Osteoblast (primary cell): Measurements from ENCODE around the gene BCKDHA. TPM values are rescaled to one million over a fixed set of nuclear protein-coding genes. Genes with fewer than 3 reads are reported as not detected.

ENCODE experiments used
- DNase-seq: peaks from one replicate; pipeline ENCODE4 v3.0.0; 2011; ENCODE audit warnings: low spot score, mixed read lengths; ENCODE audit not compliant: insufficient read length; ENCODE audit errors: missing footprints
- H2AFZ ChIP-seq: 2 replicates; pipeline ENCODE4 v1.6.0; 2011; ENCODE audit warnings: mild to moderate bottlenecking, low read length
- H3K27ac ChIP-seq: 2 replicates; pipeline ENCODE4 v1.5.1; 2011; ENCODE audit warnings: mild to moderate bottlenecking, low read depth, low read length, moderate library complexity
- H3K27me3 ChIP-seq: 2 replicates; pipeline ENCODE4 v1.6.0; 2012; ENCODE audit warnings: mild to moderate bottlenecking, control low read depth, inconsistent platforms, low read length, moderate library complexity; ENCODE audit not compliant: insufficient read depth
- H3K36me3 ChIP-seq: 2 replicates; pipeline ENCODE4 v1.5.1; 2011; ENCODE audit warnings: mild to moderate bottlenecking, low read length, control low read depth, moderate library complexity; ENCODE audit not compliant: insufficient read depth
- H3K4me1 ChIP-seq: 2 replicates; pipeline ENCODE4 v1.5.1; 2011; ENCODE audit warnings: mild to moderate bottlenecking, low read length, control low read depth, moderate library complexity; ENCODE audit not compliant: insufficient read depth
- H3K4me2 ChIP-seq: 2 replicates; pipeline ENCODE4 v1.6.0; 2011; ENCODE audit warnings: mild to moderate bottlenecking, low read length; ENCODE audit not compliant: insufficient read depth
- H3K4me3 ChIP-seq: fragments of 200-600 bp; sonication (generic); 3 replicates; pipeline ENCODE4 v1.5.1; 2012; ENCODE audit warnings: mild to moderate bottlenecking, low read length, inconsistent platforms; ENCODE audit not compliant: insufficient read depth
- H3K79me2 ChIP-seq: 2 replicates; pipeline ENCODE4 v1.6.0; 2012; ENCODE audit warnings: mild to moderate bottlenecking, low read length, control low read depth, inconsistent platforms; ENCODE audit not compliant: insufficient read depth
- H3K9me3 ChIP-seq: 2 replicates; pipeline ENCODE4 v1.5.1; 2011; ENCODE audit warnings: low read depth, low read length, control low read depth
- H4K20me1 ChIP-seq: 2 replicates; pipeline ENCODE4 v1.6.0; 2012; ENCODE audit warnings: mild to moderate bottlenecking, low read length, control low read depth; ENCODE audit not compliant: insufficient read depth
- total RNA-seq: library from RNA; depleted of rRNA; stranded (reverse); fragments of >200 nt; gene quantifications from 2 replicates; pipeline ENCODE4 v1.2.3, GENCODE V29; 2012
- TF ChIP-seq, protein P1 (sequence below): IDR thresholded peaks from 2 replicates; pipeline ENCODE4 v1.5.1; 2011; ENCODE audit warnings: mild to moderate bottlenecking, low read depth, low read length, moderate library complexity; ENCODE audit errors: extremely low read depth

The BCKDHA gene
- total RNA-seq, 1 donor = 37.3 TPM

DNA sequence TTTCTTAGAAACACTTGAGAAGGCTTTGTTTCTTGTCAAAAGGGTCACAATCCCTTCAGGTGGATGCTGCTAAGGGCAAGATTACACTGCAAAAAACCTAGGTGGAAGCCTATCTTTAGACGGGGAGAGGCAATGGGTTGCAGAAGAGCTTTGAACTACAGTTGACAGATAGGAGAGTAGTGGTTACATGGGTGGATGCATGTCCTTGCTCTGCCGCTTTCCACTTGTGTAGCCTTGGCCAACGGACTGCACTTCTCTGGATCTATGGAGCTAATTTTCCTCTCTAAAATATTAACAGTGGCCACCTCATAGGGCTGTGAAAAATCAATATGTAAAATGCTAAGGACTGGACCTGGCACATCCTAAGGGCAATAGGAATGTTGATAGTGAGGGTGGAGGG, 980 bp downstream of the BCKDHA start:
- H2AFZ ChIP-seq = no peak overlapping the region
- TF ChIP-seq, protein P1, sequence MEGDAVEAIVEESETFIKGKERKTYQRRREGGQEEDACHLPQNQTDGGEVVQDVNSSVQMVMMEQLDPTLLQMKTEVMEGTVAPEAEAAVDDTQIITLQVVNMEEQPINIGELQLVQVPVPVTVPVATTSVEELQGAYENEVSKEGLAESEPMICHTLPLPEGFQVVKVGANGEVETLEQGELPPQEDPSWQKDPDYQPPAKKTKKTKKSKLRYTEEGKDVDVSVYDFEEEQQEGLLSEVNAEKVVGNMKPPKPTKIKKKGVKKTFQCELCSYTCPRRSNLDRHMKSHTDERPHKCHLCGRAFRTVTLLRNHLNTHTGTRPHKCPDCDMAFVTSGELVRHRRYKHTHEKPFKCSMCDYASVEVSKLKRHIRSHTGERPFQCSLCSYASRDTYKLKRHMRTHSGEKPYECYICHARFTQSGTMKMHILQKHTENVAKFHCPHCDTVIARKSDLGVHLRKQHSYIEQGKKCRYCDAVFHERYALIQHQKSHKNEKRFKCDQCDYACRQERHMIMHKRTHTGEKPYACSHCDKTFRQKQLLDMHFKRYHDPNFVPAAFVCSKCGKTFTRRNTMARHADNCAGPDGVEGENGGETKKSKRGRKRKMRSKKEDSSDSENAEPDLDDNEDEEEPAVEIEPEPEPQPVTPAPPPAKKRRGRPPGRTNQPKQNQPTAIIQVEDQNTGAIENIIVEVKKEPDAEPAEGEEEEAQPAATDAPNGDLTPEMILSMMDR = no peak

DNA sequence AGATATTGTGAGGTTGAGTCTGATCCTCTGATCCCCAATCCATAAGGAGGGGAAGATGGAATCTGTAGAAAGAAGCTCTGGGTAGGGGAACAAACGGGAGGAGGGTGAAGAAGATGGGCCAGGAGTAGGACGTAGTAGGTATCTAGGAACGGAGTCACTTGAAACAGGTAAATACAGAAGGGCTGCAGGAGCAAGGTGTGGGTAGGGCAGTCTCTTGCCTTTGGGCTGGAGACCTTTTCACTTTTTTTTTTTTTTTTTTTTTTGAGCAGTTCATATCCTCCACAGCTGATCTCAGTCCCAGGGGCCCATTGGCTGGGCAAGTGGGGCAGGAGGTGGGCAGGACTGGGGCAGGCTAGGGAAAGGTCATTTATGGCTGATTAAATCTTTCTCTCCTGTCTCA, 1.5 kb downstream of the BCKDHA start:
- Histone ChIP-seq H3K4me2 (peak overlapping the region; percentile 98), H3K36me3 (no peaks in the 10 kb centered on the region), H3K79me2 (peaks cover 24% of the 10 kb centered on the region), H3K9me3 (no peaks in the 10 kb centered on the region), H2AFZ (no peak overlapping the region), H3K27ac (no peak overlapping the region), H3K4me3 (peak overlapping the region; percentile 99), H3K4me1 (peaks cover 18% of the 10 kb centered on the region), H3K27me3 (no peaks in the 10 kb centered on the region), H4K20me1 (no peaks in the 10 kb centered on the region)
- TF ChIP-seq, protein P1 = no peak
- no peak for DNase-seq

More for the DNA sequence above, 980 bp downstream of the BCKDHA start:
- Histone ChIP-seq H3K4me2 (peak overlapping the region; percentile 98), H3K79me2 (peaks cover 24% of the 10 kb centered on the region), H4K20me1 (no peaks in the 10 kb centered on the region), H3K27me3 (no peaks in the 10 kb centered on the region), H3K27ac (peak overlapping the region; percentile 100), H3K4me1 (peaks cover 18% of the 10 kb centered on the region), H3K36me3 (no peaks in the 10 kb centered on the region), H3K4me3 (peak overlapping the region; percentile 99), H3K9me3 (no peaks in the 10 kb centered on the region)
- DNase-seq = no peak

DNA sequence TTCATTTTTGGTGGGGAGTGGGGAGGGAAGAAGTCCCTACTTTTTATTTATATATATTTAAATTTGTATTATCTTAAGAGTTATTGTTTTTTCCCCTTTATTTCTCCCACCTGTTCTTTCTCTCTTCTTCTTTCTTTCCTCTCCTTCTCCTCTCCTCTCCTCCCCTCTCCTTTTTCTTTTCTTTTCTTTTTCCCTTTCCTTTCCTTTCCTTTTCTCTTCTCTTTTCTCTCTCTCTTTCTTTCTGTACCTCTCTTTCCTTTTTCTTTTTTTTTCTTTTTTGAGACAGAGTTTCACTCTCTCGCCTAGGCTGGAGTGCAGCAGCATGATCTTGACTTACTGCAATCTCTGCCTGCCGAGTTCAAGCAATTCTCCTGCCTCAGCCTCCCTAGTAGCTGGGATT, 1.9 kb downstream of the BCKDHA start:
- Histone ChIP-seq H3K4me1 (peaks cover 18% of the 10 kb centered on the region), H4K20me1 (no peaks in the 10 kb centered on the region), H3K9me3 (no peaks in the 10 kb centered on the region), H2AFZ (no peak overlapping the region), H3K36me3 (no peaks in the 10 kb centered on the region), H3K79me2 (peaks cover 24% of the 10 kb centered on the region), H3K27ac (no peak overlapping the region), H3K4me2 (no peak overlapping the region), H3K4me3 (no peak overlapping the region), H3K27me3 (no peaks in the 10 kb centered on the region)
- TF ChIP-seq, protein P1 = no peak
- no peak for DNase-seq

DNA sequence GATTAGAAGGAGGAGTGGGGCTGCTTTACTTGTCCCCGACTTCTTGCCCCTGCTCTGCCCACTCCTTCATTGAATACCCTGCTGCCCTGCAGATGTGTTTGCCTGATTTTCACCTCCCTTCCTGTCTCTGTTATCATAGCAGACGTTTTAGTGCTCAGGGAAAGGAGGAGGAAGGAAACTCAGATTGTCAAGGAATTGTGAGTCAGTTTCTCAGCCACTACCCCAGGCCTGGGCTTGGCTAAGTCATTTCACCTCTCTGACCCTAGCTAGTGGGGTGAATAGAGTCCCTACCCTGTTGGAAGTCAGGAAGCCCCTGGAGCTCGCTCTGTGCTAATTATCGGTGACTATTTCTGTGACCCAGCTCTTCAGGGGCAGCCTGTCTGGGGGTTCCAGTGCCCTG, 3.9 kb downstream of the BCKDHA start:
- TF ChIP-seq, protein P1 = no peak
- no peak overlapping the region for H3K4me2 ChIP-seq
- no peak overlapping the region for H3K27ac ChIP-seq

More for the DNA sequence above, 3.9 kb downstream of the BCKDHA start:
- Histone ChIP-seq H3K9me3 (no peaks in the 10 kb centered on the region), H3K79me2 (peaks cover 24% of the 10 kb centered on the region), H3K27me3 (no peaks in the 10 kb centered on the region), H3K4me3 (no peak overlapping the region), H3K4me1 (peaks cover 16% of the 10 kb centered on the region), H3K36me3 (no peaks in the 10 kb centered on the region), H2AFZ (no peak overlapping the region), H4K20me1 (peaks cover 8% of the 10 kb centered on the region)
- no peak for DNase-seq
